ENCODE measurements around the gene MAP3K7CL.

DNA sequence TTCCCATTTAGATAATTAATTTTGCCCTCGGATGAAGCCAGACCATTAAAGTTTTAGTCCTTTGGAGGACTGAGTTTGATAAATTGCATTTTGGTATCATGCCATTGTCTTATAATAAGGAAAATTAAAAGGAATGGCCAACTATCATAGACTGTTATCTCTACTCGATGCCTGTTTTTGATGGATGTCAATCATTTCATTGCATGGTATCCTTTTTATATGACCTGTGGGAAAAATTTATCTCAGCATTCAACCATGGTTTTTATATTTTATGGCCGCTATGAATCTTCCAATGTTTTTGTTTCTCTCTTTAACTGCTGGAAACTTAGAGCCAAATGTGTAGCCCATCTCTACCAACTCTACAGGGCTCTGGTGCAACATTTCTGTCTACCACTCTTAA, 47.1 kb upstream of the MAP3K7CL start:
- TF ChIP-seq POLR2A (IDR thresholded peaks at IDR 0.05) (no peak), POLR2AphosphoS5 (IDR thresholded peaks at IDR 0.05) (no peak), EP300 (IDR thresholded peaks at IDR 0.05) (no peak)
- TF ChIP-seq, protein P1, sequence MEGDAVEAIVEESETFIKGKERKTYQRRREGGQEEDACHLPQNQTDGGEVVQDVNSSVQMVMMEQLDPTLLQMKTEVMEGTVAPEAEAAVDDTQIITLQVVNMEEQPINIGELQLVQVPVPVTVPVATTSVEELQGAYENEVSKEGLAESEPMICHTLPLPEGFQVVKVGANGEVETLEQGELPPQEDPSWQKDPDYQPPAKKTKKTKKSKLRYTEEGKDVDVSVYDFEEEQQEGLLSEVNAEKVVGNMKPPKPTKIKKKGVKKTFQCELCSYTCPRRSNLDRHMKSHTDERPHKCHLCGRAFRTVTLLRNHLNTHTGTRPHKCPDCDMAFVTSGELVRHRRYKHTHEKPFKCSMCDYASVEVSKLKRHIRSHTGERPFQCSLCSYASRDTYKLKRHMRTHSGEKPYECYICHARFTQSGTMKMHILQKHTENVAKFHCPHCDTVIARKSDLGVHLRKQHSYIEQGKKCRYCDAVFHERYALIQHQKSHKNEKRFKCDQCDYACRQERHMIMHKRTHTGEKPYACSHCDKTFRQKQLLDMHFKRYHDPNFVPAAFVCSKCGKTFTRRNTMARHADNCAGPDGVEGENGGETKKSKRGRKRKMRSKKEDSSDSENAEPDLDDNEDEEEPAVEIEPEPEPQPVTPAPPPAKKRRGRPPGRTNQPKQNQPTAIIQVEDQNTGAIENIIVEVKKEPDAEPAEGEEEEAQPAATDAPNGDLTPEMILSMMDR (IDR thresholded peaks at IDR 0.05) = no peak

Data from upper lobe of left lung (tissue), 4 donors.